Measurements from ENCODE around the gene ANKZF1. TPM values are rescaled to one million over a fixed set of nuclear protein-coding genes. Genes with fewer than 3 reads are reported as not detected.

ANKZF1 gene
- total and polyA plus RNA-seq, 8 donors, result 17.7 to 85.0 (median 31.3) TPM

- intact Hi-C loops (cut with DNase I), result no loop called here
- peak; percentile 95 to 99 (median 98) for TF ChIP-seq CTCF (IDR thresholded peaks at IDR 0.05)
- Histone ChIP-seq H3K4me1 (peaks cover 7 to 18% (median 9%) of the 10 kb centered on the region in 3 donors), H3K4me3 (peak overlapping the region in 2 of 4 donors; percentile 14 to 78), H3K27ac (peak overlapping the region; percentile 92 to 98 (median 98)), H3K36me3 (peaks cover 0 to 13% (median 0%) of the 10 kb centered on the region in 3 donors), H3K9me3 (no peaks in the 10 kb centered on the region), H3K27me3 (no peaks in the 10 kb centered on the region)
- 26% methylated on average over 25 of the region's 25 CpGs for WGBS, 2 donors
- FAIRE-seq, result no peak
- ATAC-seq, result peak; percentile 47 to 76 (median 62)
- peak; percentile 70 to 90 (median 83) for DNase-seq
These were observed 48.4 kb downstream of the ANKZF1 start for GRCh38 chr2:219277703-219278654.

- no peak for TF ChIP-seq CTCF (IDR thresholded peaks at IDR 0.05)
- DNase-seq (no peak), FAIRE-seq (peak; percentile 86), ATAC-seq (peak; percentile 1 to 73 (median 48))
- intact Hi-C loops (cut with DNase I), result no loop called here
- H3K36me3 ChIP-seq, result peaks cover 0 to 15% (median 0%) of the 10 kb centered on the region in 3 donors
- H3K4me1 ChIP-seq, result peaks cover 7 to 18% (median 9%) of the 10 kb centered on the region in 3 donors
- no peaks in the 10 kb centered on the region for H3K27me3 ChIP-seq
- 4 to 5% methylated on average over 9 of the region's 9 CpGs for WGBS, 2 donors
- H3K9me3 ChIP-seq, result no peaks in the 10 kb centered on the region
- H3K27ac ChIP-seq, result peak overlapping the region; percentile 92 to 98 (median 98)
- peak overlapping the region in 3 of 4 donors; percentile 69 to 85 (median 78) for H3K4me3 ChIP-seq
These were observed 49.1 kb downstream of the ANKZF1 start for GRCh38 chr2:219278655-219279150.

- Histone ChIP-seq H3K4me1 (peaks cover 7 to 18% (median 9%) of the 10 kb centered on the region in 3 donors), H3K4me3 (peak within 1 kb of the TSS; percentile 42 to 85 (median 74)), H3K27me3 (no peaks in the 10 kb centered on the region), H3K27ac (peak within 1 kb of the TSS; percentile 92 to 98 (median 98)), H3K9me3 (no peaks in the 10 kb centered on the region), H3K36me3 (peaks cover 0 to 19% (median 0%) of the 10 kb centered on the region in 3 donors)
- TF ChIP-seq CTCF (IDR thresholded peaks at IDR 0.05), result no peak
- no peak for FAIRE-seq
- peak; percentile 96 to 99 (median 99) for DNase-seq
- intact Hi-C loops (cut with DNase I), result no loop called here
- WGBS, 2 donors, result 0 to 1% methylated on average over 47 to 65 of the region's 65 CpGs
- peak; percentile 92 to 95 (median 94) for ATAC-seq
These were observed 49.7 kb downstream of the ANKZF1 start, which contains the start of gene DNAJB2 for GRCh38 chr2:219279151-219279915. Gene DNAJB2, plus strand, starts transcription at chr2:219279366. Its CDS starts 468 bp downstream, at chr2:219279834.

GRCh38 chr2:219279916-219280516 lies 50.4 kb downstream of the ANKZF1 start:
- Histone ChIP-seq H3K27ac (peak overlapping the region; percentile 92 to 98 (median 98)), H3K4me1 (peaks cover 7 to 18% (median 9%) of the 10 kb centered on the region in 3 donors), H3K4me3 (peak overlapping the region; percentile 42 to 85 (median 74)), H3K27me3 (no peaks in the 10 kb centered on the region), H3K9me3 (no peaks in the 10 kb centered on the region), H3K36me3 (peaks cover 0 to 26% (median 0%) of the 10 kb centered on the region in 3 donors)
- intact Hi-C loops (cut with DNase I), result no loop called here
- FAIRE-seq, result no peak
- ATAC-seq, result no peak
- TF ChIP-seq CTCF (IDR thresholded peaks at IDR 0.05), result no peak
- 38 to 41% methylated on average over 12 of the region's 12 CpGs for WGBS, 2 donors
- DNase-seq, result peak in 1 of 6 donors; percentile 41
